Esophagus (tissue), 2 donors: ENCODE measurements around the gene SDC4. TPM values are rescaled to one million over a fixed set of nuclear protein-coding genes. Genes with fewer than 3 reads are reported as not detected.
A peak's percentile ranks its signal among the peaks of the same experiment; 100 is the strongest.

Source experiments
- H3K27ac ChIP-seq, 2 donors: one replicate each; pipeline ENCODE4 v1.5.1; 2013; ENCODE audit warnings: low read depth in 2 of 2, mild to moderate bottlenecking in 2 of 2, inconsistent platforms in 1 of 2, low read length in 1 of 2, moderate library complexity in 1 of 2
- H3K27me3 ChIP-seq, 2 donors: one replicate each; pipeline ENCODE4 v1.6.1; 2013; ENCODE audit warnings: low read length in 2 of 2, control low read depth in 1 of 2, mild to moderate bottlenecking in 1 of 2; ENCODE audit not compliant: insufficient read depth in 2 of 2, control insufficient read depth in 1 of 2
- H3K36me3 ChIP-seq, 2 donors: one replicate each; pipeline ENCODE4 v1.6.1; 2013; ENCODE audit warnings: low read length in 1 of 2; ENCODE audit not compliant: control insufficient read depth in 2 of 2, insufficient read depth in 2 of 2
- H3K4me1 ChIP-seq, 2 donors: one replicate each; pipeline ENCODE4 v1.6.1; 2013; ENCODE audit warnings: low read length in 1 of 2; ENCODE audit not compliant: control insufficient read depth in 2 of 2, insufficient read depth in 2 of 2
- H3K4me3 ChIP-seq, 2 donors: one replicate each; pipeline ENCODE4 v1.5.1; 2013; ENCODE audit warnings: low read length in 2 of 2, mild to moderate bottlenecking in 2 of 2, low read depth in 1 of 2, moderate library complexity in 1 of 2
- H3K9me3 ChIP-seq, 2 donors: one replicate each; pipeline ENCODE4 v1.6.1; 2013; ENCODE audit warnings: mild to moderate bottlenecking in 2 of 2, low read depth in 1 of 2, low read length in 1 of 2, moderate library complexity in 1 of 2; ENCODE audit not compliant: control insufficient read depth in 2 of 2, insufficient read depth in 1 of 2
- WGBS, 2 donors: extraction: QIAGEN DNeasy Blood & Tissue Kit; methylation state at CpG; one replicate each; pipeline ENCODE4 v1.1.7; 2013; 5-methylcytosine and 5-hydroxymethylcytosine counted together
- polyA plus RNA-seq, 2 donors: library from polyadenylated mRNA; stranded (reverse); fragments of 200-250 nt; gene quantifications; one replicate each; pipeline ENCODE4 v1.2.3, GENCODE V29; 2013
- donor health status: healthy with polysubstance abuse.
- donor health status: Bipolar disorder and iron deficiency.

SDC4 gene
- 10 to 100 TPM; 49.4 to 64.6 TPM for polyA plus RNA-seq

DNA sequence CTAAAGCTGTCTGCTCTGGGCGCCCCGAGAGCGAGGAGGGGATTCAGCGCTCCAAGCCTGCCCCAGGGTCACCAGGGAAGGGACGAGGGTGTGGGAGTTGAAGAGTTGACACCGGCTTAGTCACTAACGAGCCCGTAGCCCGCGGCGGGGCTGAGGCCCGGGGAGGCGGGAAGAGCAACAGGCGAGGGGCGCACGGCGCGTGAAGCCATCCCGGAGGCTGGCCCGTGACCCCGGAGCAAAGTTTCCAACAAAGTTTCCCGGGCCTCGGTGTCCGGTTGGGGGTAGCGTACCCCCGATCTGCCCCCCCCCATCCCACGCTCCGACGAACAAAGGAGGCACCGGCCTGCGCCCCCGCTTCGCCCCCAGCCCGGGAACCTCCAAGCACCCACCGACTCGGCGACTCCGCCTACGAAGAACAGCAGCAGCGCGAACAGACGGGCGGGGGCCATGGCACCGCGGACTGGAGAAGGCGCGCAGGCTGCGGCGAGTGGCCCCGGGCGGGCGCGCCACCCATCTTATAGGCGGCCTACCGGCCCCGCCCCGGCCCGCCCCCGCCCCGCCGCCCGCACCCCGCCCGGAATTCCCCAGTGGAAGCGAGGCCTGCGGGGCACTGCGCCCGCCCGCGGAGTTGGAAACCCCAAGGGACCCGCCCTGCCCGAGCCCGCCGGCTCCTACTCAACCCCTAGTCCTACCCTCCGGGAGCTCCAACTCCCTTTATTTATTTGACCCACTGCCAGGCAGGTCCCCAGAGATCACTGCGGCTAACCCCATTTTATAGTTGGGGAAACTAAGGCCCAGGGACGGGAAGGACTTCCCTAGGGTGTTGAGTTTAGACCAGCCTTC, at the start of gene SDC4:
TSS of gene SDC4 (minus strand) at position 489 of the 843 bp plus-strand sequence. CDS start at position 449, 40 bp downstream.
- Histone ChIP-seq H3K4me3 (peak within 1 kb of the TSS; percentile 77 to 86), H3K27ac (peak within 1 kb of the TSS; percentile 89 to 98), H3K27me3 (no peaks in the 10 kb centered on the region), H3K9me3 (no peaks in the 10 kb centered on the region), H3K36me3 (no peaks in the 10 kb centered on the region), H3K4me1 (peaks cover 2 to 10% of the 10 kb centered on the region in 2 donors)
- 1% methylated on average over 54 to 77 of the region's 77 CpGs for WGBS, 2 donors

- Histone ChIP-seq H3K4me3 (no peak overlapping the region), H3K27ac (no peak overlapping the region), H3K36me3 (no peaks in the 10 kb centered on the region), H3K9me3 (peaks cover 0 to 2% of the 10 kb centered on the region in 2 donors), H3K4me1 (no peaks in the 10 kb centered on the region), H3K27me3 (no peaks in the 10 kb centered on the region)
- WGBS, 2 donors: 89 to 95% methylated on average over 7 of the region's 7 CpGs
Observed at GRCh38 chr20:45395114-45395415, 46.8 kb upstream of the SDC4 start.

- Histone ChIP-seq H3K9me3 (peaks cover 0 to 2% of the 10 kb centered on the region in 2 donors), H3K27ac (no peak overlapping the region), H3K4me1 (no peaks in the 10 kb centered on the region), H3K36me3 (no peaks in the 10 kb centered on the region), H3K27me3 (no peaks in the 10 kb centered on the region), H3K4me3 (no peak overlapping the region)
- WGBS, 2 donors: 83 to 84% methylated on average over 21 of the region's 21 CpGs
Observed at GRCh38 chr20:45394221-45395113, 46.2 kb upstream of the SDC4 start.

DNA sequence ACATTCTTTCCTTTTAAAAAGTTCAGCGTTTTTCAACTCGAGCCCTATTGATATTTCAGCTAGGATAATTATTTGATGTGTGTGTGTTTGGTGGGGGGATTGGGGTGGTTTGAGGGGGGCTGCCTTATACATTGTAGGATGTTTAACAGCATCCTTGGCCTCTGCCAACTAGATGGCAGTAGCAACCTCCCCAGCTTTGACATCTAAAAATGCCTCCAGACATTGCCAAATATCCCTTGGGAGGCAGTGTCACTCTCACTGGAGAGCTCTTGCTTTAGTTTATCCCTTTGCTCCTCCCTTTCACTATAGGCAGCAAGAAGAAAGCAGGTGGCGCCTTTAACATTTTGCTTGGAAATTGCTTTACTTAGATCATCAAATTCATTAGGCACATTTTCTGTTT, 44.5 kb upstream of the SDC4 start:
- Histone ChIP-seq H3K4me1 (no peaks in the 10 kb centered on the region), H3K27ac (no peak overlapping the region), H3K4me3 (no peak overlapping the region), H3K36me3 (no peaks in the 10 kb centered on the region), H3K9me3 (no peaks in the 10 kb centered on the region), H3K27me3 (no peaks in the 10 kb centered on the region)
- 82 to 90% methylated on average over 3 of the region's 3 CpGs for WGBS, 2 donors

DNA sequence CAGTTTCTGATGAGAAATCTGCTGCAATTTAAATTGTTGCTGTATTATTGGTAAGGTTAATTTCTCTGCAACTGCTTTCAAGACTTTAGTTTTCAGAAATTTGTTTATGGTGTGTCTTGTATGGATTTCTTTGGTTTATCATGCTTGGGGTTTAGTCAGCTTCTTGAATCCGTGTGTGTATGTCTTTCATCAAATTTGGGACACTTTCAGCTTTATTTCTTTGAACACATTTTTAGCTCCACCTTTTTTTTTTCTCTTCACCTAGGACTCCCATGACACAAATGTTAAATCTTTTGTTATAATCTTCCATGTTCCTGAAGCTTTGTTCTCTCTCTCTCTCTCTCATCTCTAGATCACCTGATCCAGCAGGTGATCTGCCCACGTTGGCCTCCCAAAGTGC, 43.3 kb upstream of the SDC4 start:
- Histone ChIP-seq H3K4me3 (no peak overlapping the region), H3K4me1 (no peaks in the 10 kb centered on the region), H3K36me3 (no peaks in the 10 kb centered on the region), H3K27ac (no peak overlapping the region), H3K27me3 (no peaks in the 10 kb centered on the region), H3K9me3 (no peaks in the 10 kb centered on the region)
- 56 to 68% methylated on average over 2 of the region's 2 CpGs for WGBS, 2 donors

GRCh38 chr20:45390931-45391330, 42.7 kb upstream of the SDC4 start:
- Histone ChIP-seq H3K9me3 (no peaks in the 10 kb centered on the region), H3K4me1 (no peaks in the 10 kb centered on the region), H3K36me3 (no peaks in the 10 kb centered on the region), H3K4me3 (no peak overlapping the region), H3K27me3 (no peaks in the 10 kb centered on the region), H3K27ac (no peak overlapping the region)
- WGBS, 2 donors: 91 to 93% methylated on average over 2 of the region's 2 CpGs

GRCh38 chr20:45387274-45387673, 39.0 kb upstream of the SDC4 start:
- Histone ChIP-seq H3K4me3 (no peak overlapping the region), H3K4me1 (no peaks in the 10 kb centered on the region), H3K9me3 (no peaks in the 10 kb centered on the region), H3K27ac (no peak overlapping the region), H3K36me3 (no peaks in the 10 kb centered on the region), H3K27me3 (no peaks in the 10 kb centered on the region)
- WGBS, 2 donors: 84 to 88% methylated on average over 1 of the region's 1 CpG

- H3K27me3 ChIP-seq: no peaks in the 10 kb centered on the region
- no peaks in the 10 kb centered on the region for H3K36me3 ChIP-seq
- 89 to 93% methylated on average over 1 of the region's 1 CpG for WGBS, 2 donors
- H3K27ac ChIP-seq: no peak within 1 kb of the TSS
- H3K9me3 ChIP-seq: no peaks in the 10 kb centered on the region
- H3K4me1 ChIP-seq: no peaks in the 10 kb centered on the region
- H3K4me3 ChIP-seq: no peak within 1 kb of the TSS
Observed at GRCh38 chr20:45378191-45378590, 30.0 kb upstream of the SDC4 start, which contains the start of gene TP53TG5. Gene TP53TG5, minus strand, starts transcription at chr20:45378325. Its CDS starts 89 bp downstream, at chr20:45378236.

DNA sequence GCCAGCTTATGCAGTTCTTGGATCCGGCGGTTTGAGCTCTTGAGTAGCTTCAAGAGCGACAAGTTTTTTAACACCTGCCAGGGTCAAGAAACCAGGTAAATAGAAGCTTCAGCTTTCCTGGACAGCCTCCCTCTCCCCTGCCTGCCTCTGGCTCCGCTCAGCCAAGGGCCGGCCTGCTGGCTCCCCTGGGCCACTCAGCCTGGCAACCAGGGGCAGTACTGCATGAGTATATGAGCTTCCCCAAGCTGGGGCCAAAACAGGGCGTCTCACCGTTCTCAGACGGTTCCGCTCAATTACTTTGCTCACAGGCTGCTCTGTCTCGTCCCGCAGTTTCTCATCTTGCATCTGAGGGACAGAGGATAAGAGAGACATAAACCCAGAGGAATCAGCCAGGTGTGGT, 29.0 kb upstream of the SDC4 start:
- Histone ChIP-seq H3K27me3 (no peaks in the 10 kb centered on the region), H3K27ac (no peak overlapping the region), H3K4me3 (no peak overlapping the region), H3K36me3 (no peaks in the 10 kb centered on the region), H3K4me1 (peaks cover 0 to 3% of the 10 kb centered on the region in 2 donors), H3K9me3 (no peaks in the 10 kb centered on the region)
- 69% methylated on average over 11 of the region's 11 CpGs for WGBS, 2 donors
